H1 (cell line): ENCODE data around the gene DGCR6. TPM values are rescaled to one million over a fixed set of nuclear protein-coding genes. Genes with fewer than 3 reads are reported as not detected.

ENCODE experiments used
- CTCF ChIA-PET: fragments of 300-600 bp; sonication (Branson Sonifier 250); formaldehyde crosslinking; loops from one replicate; lab custom pipeline; 2021; ENCODE audit not compliant: partially characterized antibody; lab: Charles Lee
- POLR2A ChIA-PET: fragments of 300-600 bp; sonication (Branson Sonifier 250); formaldehyde crosslinking; loops from one replicate; lab custom pipeline; 2021; ENCODE audit warnings: inconsistent platforms; ENCODE audit not compliant: partially characterized antibody; lab: Charles Lee
- DNase-seq, 2 experiments: peaks; one replicate each; pipeline versions ENCODE4 v3.0.0 to v3.0.0-alpha.2; 2010 to 2022; ENCODE audit warnings: low spot score in 2 of 2, low read depth in 1 of 2, mixed read lengths in 1 of 2
- FAIRE-seq: peaks from 2 replicates; lab custom pipeline; 2011; peaks lifted over from hg19 to GRCh38; lab: Jason Lieb, UNC
- H2AFZ ChIP-seq: 2 replicates; pipeline ENCODE4 v1.8.1; 2012; ENCODE audit warnings: low read length, inconsistent platforms
- H2AK5ac ChIP-seq: 2 replicates; pipeline ENCODE4 v1.6.1; 2013; ENCODE audit warnings: low read depth, low read length
- H2BK120ac ChIP-seq: replicated peaks from 2 replicates; pipeline ENCODE3; 2013; ENCODE audit warnings: low read depth, low read length, inconsistent platforms
- H2BK12ac ChIP-seq: 2 replicates; pipeline ENCODE4 v1.6.1; 2013; ENCODE audit warnings: low read depth, low read length
- H2BK15ac ChIP-seq: 2 replicates; pipeline ENCODE4 v1.6.1; 2013; ENCODE audit warnings: low read length
- H2BK20ac ChIP-seq: 2 replicates; pipeline ENCODE4 v1.6.1; 2013; ENCODE audit warnings: low read length
- H2BK5ac ChIP-seq: 2 replicates; pipeline ENCODE4 v1.6.1; 2013; ENCODE audit warnings: low read depth, low read length
- H3K14ac ChIP-seq: 2 replicates; pipeline ENCODE4 v1.6.1; 2013; ENCODE audit warnings: inconsistent platforms; ENCODE audit not compliant: insufficient read length
- H3K18ac ChIP-seq: 2 replicates; pipeline ENCODE4 v1.6.1; 2013; ENCODE audit warnings: low read length; ENCODE audit errors: extremely low read depth
- H3K23ac ChIP-seq: 2 replicates; pipeline ENCODE4 v1.6.1; 2013; ENCODE audit warnings: inconsistent platforms; ENCODE audit not compliant: insufficient read length
- H3K23me2 ChIP-seq: 2 replicates; pipeline ENCODE4 v1.6.1; 2013; ENCODE audit warnings: low read depth, low read length
- H3K27ac ChIP-seq: 2 replicates; pipeline ENCODE4 v1.6.1; 2011; ENCODE audit warnings: low read depth, low read length, inconsistent platforms
- H3K27me3 ChIP-seq, 4 experiments: replicated peaks in 1 of 4; 1 replicate in 1 of 4; 2 replicates in 3 of 4; pipeline versions ENCODE4 v1.6.1 to v1.8.1; 2011 to 2013; ENCODE audit warnings: low read length in 3 of 4, mild to moderate bottlenecking in 3 of 4, inconsistent platforms in 2 of 4, mixed read lengths in 2 of 4, moderate library complexity in 1 of 4; ENCODE audit not compliant: control insufficient read depth in 3 of 4, insufficient read depth in 3 of 4; ENCODE audit errors: extremely low read depth in 1 of 4
- H3K36me3 ChIP-seq, 4 experiments: 2 replicates each; pipeline versions ENCODE4 v1.6.1 to v1.8.1; 2011 to 2013; ENCODE audit warnings: mild to moderate bottlenecking in 4 of 4, low read length in 3 of 4, moderate library complexity in 2 of 4, control low read depth in 1 of 4, inconsistent platforms in 1 of 4; ENCODE audit not compliant: insufficient read depth in 4 of 4, control insufficient read depth in 2 of 4
- H3K4ac ChIP-seq: replicated peaks from 2 replicates; pipeline ENCODE3; 2013; ENCODE audit warnings: low read length, low read depth, mixed read lengths, inconsistent platforms; ENCODE audit not compliant: insufficient read length
- H3K4me1 ChIP-seq, 4 experiments: replicated peaks in 1 of 4; 1 replicate in 1 of 4; 2 replicates in 3 of 4; pipeline versions ENCODE4 v1.6.1 to v1.8.1; 2011 to 2013; ENCODE audit warnings: low read length in 3 of 4, inconsistent platforms in 2 of 4, mixed read lengths in 1 of 4; ENCODE audit not compliant: insufficient read depth in 4 of 4, control insufficient read depth in 3 of 4
- H3K4me2 ChIP-seq, 2 experiments: 2 replicates each; pipeline versions ENCODE4 v1.6.1 to v1.8.1; 2011 to 2013; ENCODE audit warnings: low read depth in 2 of 2, low read length in 2 of 2, control low read depth in 1 of 2, inconsistent platforms in 1 of 2, mild to moderate bottlenecking in 1 of 2; ENCODE audit not compliant: insufficient read depth in 1 of 2
- H3K4me3 ChIP-seq, 4 experiments: fragments of 200-600, 300-600 bp in 1 of 4; sonication (generic), shearing (Covaris generic), sonication (Bioruptor Twin) in 1 of 4; 2 replicates each; pipeline versions ENCODE4 v1.5.1 to v1.8.1; 2011 to 2016; ENCODE audit warnings: low read length in 4 of 4, low read depth in 3 of 4, control low read depth in 2 of 4, inconsistent platforms in 2 of 4, mild to moderate bottlenecking in 2 of 4, mixed read lengths in 1 of 4, moderate library complexity in 1 of 4; ENCODE audit not compliant: insufficient read depth in 2 of 4; ENCODE audit errors: extremely low read depth in 1 of 4
- H3K56ac ChIP-seq: replicated peaks from 2 replicates; pipeline ENCODE3; 2013; ENCODE audit warnings: low read depth, mild to moderate bottlenecking, mixed read lengths, low read length, inconsistent platforms; ENCODE audit not compliant: insufficient read length
- H3K79me1 ChIP-seq: 2 replicates; pipeline ENCODE4 v1.6.1; 2013; ENCODE audit warnings: low read depth, low read length, control low read depth
- H3K79me2 ChIP-seq, 2 experiments: 2 replicates each; pipeline versions ENCODE4 v1.6.1 to v1.8.1; 2012 to 2013; ENCODE audit warnings: low read length in 2 of 2, mild to moderate bottlenecking in 2 of 2, inconsistent platforms in 1 of 2; ENCODE audit not compliant: insufficient read depth in 2 of 2, control insufficient read depth in 1 of 2
- H3K9ac ChIP-seq, 4 experiments: replicated peaks in 1 of 4; 1 replicate in 1 of 4; 2 replicates in 3 of 4; pipeline versions ENCODE4 v1.6.1 to v1.8.1; 2011 to 2013; ENCODE audit warnings: low read depth in 3 of 4, low read length in 3 of 4, control low read depth in 2 of 4, mild to moderate bottlenecking in 2 of 4, moderate library complexity in 2 of 4, inconsistent platforms in 1 of 4; ENCODE audit errors: extremely low read depth in 1 of 4
- H3K9me3 ChIP-seq, 2 experiments: 2 replicates each; pipeline versions ENCODE4 v1.6.1 to v1.8.1; 2012 to 2013; ENCODE audit warnings: mild to moderate bottlenecking in 2 of 2, moderate library complexity in 2 of 2, control low read depth in 1 of 2, inconsistent platforms in 1 of 2, low read depth in 1 of 2, low read length in 1 of 2, mixed read lengths in 1 of 2; ENCODE audit not compliant: insufficient read depth in 2 of 2
- H4K20me1 ChIP-seq, 2 experiments: replicated peaks in 1 of 2; 2 replicates each; pipeline versions ENCODE3 to v1.8.1; 2011 to 2013; ENCODE audit warnings: inconsistent platforms in 2 of 2, low read length in 2 of 2, mild to moderate bottlenecking in 1 of 2; ENCODE audit not compliant: insufficient read depth in 2 of 2, control insufficient read depth in 1 of 2
- H4K5ac ChIP-seq: 2 replicates; pipeline ENCODE4 v1.6.1; 2013; ENCODE audit warnings: low read length, low read depth, mixed read lengths, inconsistent platforms; ENCODE audit not compliant: insufficient read length
- H4K8ac ChIP-seq: 2 replicates; pipeline ENCODE4 v1.8.0; 2013; ENCODE audit warnings: mild to moderate bottlenecking, moderate library complexity, low read length, inconsistent platforms; ENCODE audit not compliant: insufficient read depth; ENCODE audit errors: extremely low read depth
- H4K91ac ChIP-seq: replicated peaks from 2 replicates; pipeline ENCODE3; 2013; ENCODE audit warnings: low read length, mixed read lengths, inconsistent platforms; ENCODE audit not compliant: insufficient read length
- EGR1 ChIP-seq: IDR thresholded peaks from 2 replicates; pipeline ENCODE4 v1.6.1; 2011; ENCODE audit warnings: low read depth, low read length, borderline replicate concordance
- GABPA ChIP-seq: IDR thresholded peaks from 2 replicates; pipeline ENCODE4 v1.6.1; 2011; ENCODE audit warnings: mild to moderate bottlenecking, low read length, moderate library complexity, borderline replicate concordance; ENCODE audit not compliant: insufficient read depth
- GTF2F1 ChIP-seq: IDR thresholded peaks from 2 replicates; pipeline ENCODE4 v1.6.1; 2012; ENCODE audit warnings: low read depth, low read length, improper control_type of control experiment, borderline replicate concordance
- KDM5A ChIP-seq: fragments of 200-600 bp; IDR thresholded peaks from 2 replicates; pipeline ENCODE4 v1.7.1; 2012; ENCODE audit warnings: mild to moderate bottlenecking, low read length, inconsistent platforms, mixed read lengths
- PHF8 ChIP-seq: fragments of 200-600 bp; sonication (generic); conservative IDR thresholded peaks from 2 replicates; pipeline ENCODE4 v1.7.1; 2012; ENCODE audit warnings: low read depth, mild to moderate bottlenecking, inconsistent platforms, low read length, moderate library complexity
- POLR2A ChIP-seq, 2 experiments: IDR thresholded peaks; 1 replicate in 1 of 2; 2 replicates in 1 of 2; pipeline ENCODE4 v1.6.1; 2011; ENCODE audit warnings: low read depth in 2 of 2, low read length in 2 of 2, mild to moderate bottlenecking in 2 of 2; ENCODE audit errors: control extremely low read depth in 1 of 2
- SIRT6 ChIP-seq: IDR thresholded peaks from one replicate; pipeline ENCODE4 v1.7.1; 2012; ENCODE audit warnings: low read length, inconsistent platforms
- SP4 ChIP-seq: IDR thresholded peaks from 2 replicates; pipeline ENCODE4 v1.6.1; 2012; ENCODE audit warnings: low read length, inconsistent platforms
- SUZ12 ChIP-seq: fragments of 200-600 bp; sonication (generic); IDR thresholded peaks from 2 replicates; pipeline ENCODE4 v1.6.1; 2012; ENCODE audit warnings: mild to moderate bottlenecking, inconsistent platforms, low read length, moderate library complexity, mixed read lengths
- TCF12 ChIP-seq: IDR thresholded peaks from 2 replicates; pipeline ENCODE4 v1.6.1; 2011; ENCODE audit warnings: low read depth, mild to moderate bottlenecking, low read length
- TEAD4 ChIP-seq: IDR thresholded peaks from 2 replicates; pipeline ENCODE4 v1.6.1; 2012; ENCODE audit warnings: low read depth, low read length, inconsistent platforms, mixed read lengths
- ZNF274 ChIP-seq: IDR thresholded peaks from 2 replicates; pipeline ENCODE4 v1.7.0; 2012; ENCODE audit warnings: low read length, borderline replicate concordance; ENCODE audit errors: extremely low read depth
- WGBS, 2 experiments: shearing (Covaris generic) in 1 of 2; methylation state at CpG; one replicate each; pipeline versions ENCODE4 v1.1.6 to v1.1.7; 2013 to 2015; ENCODE audit warnings: low lambda C conversion rate in 2 of 2, mixed read lengths in 2 of 2, inconsistent platforms in 1 of 2, low coverage in 1 of 2, missing lambda C conversion rate in 1 of 2; ENCODE audit not compliant: insufficient replicate concordance in 2 of 2, insufficient coverage in 1 of 2, insufficient read length in 1 of 2; ENCODE audit errors: extremely low coverage in 1 of 2, missing lambda C conversion rate in 1 of 2; 5-methylcytosine and 5-hydroxymethylcytosine counted together
- polyA plus RNA-seq, 7 experiments: library from polyadenylated mRNA; depleted of rRNA in 3 of 7; stranded (reverse) in 5 of 7; unstranded in 2 of 7; fragments of >200 nt in 5 of 7; fragments of 200-250 nt in 2 of 7; gene quantifications; 1 replicate in 5 of 7; 2 replicates in 1 of 7; 4 replicates in 1 of 7; pipeline versions ENCODE4 v1.2.1 to v1.2.3, GENCODE V29; 2011 to 2013; ENCODE audit warnings: missing spikeins in 2 of 7, mixed read lengths in 2 of 7
- total RNA-seq: library from RNA; stranded (reverse); fragmentation: NEBNext Ultra II Directional; extraction: Animal tissue kit (Norgen Biotek cat#: 25700); gene quantifications from 2 replicates; pipeline ENCODE4 v1.2.1, GENCODE V29; 2021

The DGCR6 gene
- total and polyA plus RNA-seq, 2 of the 8 experiments (the other 6 are each of a cell fraction or from before 2014, with no cell fraction given), result 0.82 to 1.7 TPM

GRCh38 chr22:18888115-18888514 lies 18.0 kb upstream of the DGCR6 start:
- no peak for DNase-seq
- POLR2A ChIA-PET, result no interaction called here
- H3K4me3 ChIP-seq, result no peak overlapping the region

More at GRCh38 chr22:18888115-18888514, 18.0 kb upstream of the DGCR6 start:
- Histone ChIP-seq H2BK5ac (no peak overlapping the region), H3K4me2 (no peak overlapping the region), H3K18ac (no peak overlapping the region), H2AK5ac (no peak overlapping the region), H3K9ac (no peak overlapping the region), H2BK12ac (no peak overlapping the region), H2AFZ (no peak overlapping the region), H2BK120ac (no peak overlapping the region), H3K23me2 (no peaks in the 10 kb centered on the region), H3K14ac (no peak overlapping the region), H4K8ac (no peak overlapping the region), H3K56ac (no peak overlapping the region), H3K9me3 (peaks cover 0 to 3% of the 10 kb centered on the region in 2 experiments; a peak in 1 of 4 replicates), H3K79me2 (no peaks in the 10 kb centered on the region), H3K36me3 (no peaks in the 10 kb centered on the region), H2BK20ac (no peak overlapping the region), H3K4me1 (no peaks in the 10 kb centered on the region), H3K4ac (no peak overlapping the region), H4K91ac (no peak overlapping the region), H3K27me3 (no peaks in the 10 kb centered on the region), H2BK15ac (no peak overlapping the region), H3K79me1 (no peaks in the 10 kb centered on the region), H4K20me1 (no peaks in the 10 kb centered on the region), H4K5ac (no peak overlapping the region), H3K23ac (no peak overlapping the region), H3K27ac (no peak overlapping the region)
- WGBS, 2 experiments, result 100% methylated on average over 1 of the region's 8 CpGs; no CpG with 5 or more reads in 1 of the 2 experiments
- FAIRE-seq, result no peak
- TF ChIP-seq SIRT6, result no peak
- TF ChIP-seq SP4, result no peak
- TF ChIP-seq GABPA, result no peak
- no peak for TF ChIP-seq SUZ12
- TF ChIP-seq TEAD4, result no peak
- no peak for TF ChIP-seq POLR2A (IDR thresholded peaks at IDR 0.05; ENCODE audit: control extremely low read depth in 1 of 2, low read depth in 2 of 2, low read length in 2 of 2)
- TF ChIP-seq TCF12, result no peak
- TF ChIP-seq GTF2F1, result no peak
- no peak for TF ChIP-seq PHF8
- no peak for TF ChIP-seq KDM5A
- no peak for TF ChIP-seq EGR1
- no peak for TF ChIP-seq ZNF274
- CTCF ChIA-PET, result no interaction called here
